Hepatocyte (in vitro differentiated cells): ENCODE results near the gene LEF1. TPM values are rescaled to one million over a fixed set of nuclear protein-coding genes. Genes with fewer than 3 reads are reported as not detected.

Experiments used
- DNase-seq: peaks from one replicate; pipeline ENCODE4 v3.0.0-alpha.2; 2016; ENCODE audit warnings: low spot score
- H2AFZ ChIP-seq: fragments of 200-600 bp; sonication (generic); 2 replicates; pipeline ENCODE4 v1.6.0; 2016; ENCODE audit warnings: antibody characterized with exemption, mild to moderate bottlenecking
- H3K27ac ChIP-seq: fragments of 200-600 bp; sonication (generic); 2 replicates; pipeline ENCODE4 v1.5.1; 2016; ENCODE audit warnings: mild to moderate bottlenecking
- H3K27me3 ChIP-seq: fragments of 200-600 bp; sonication (generic); 2 replicates; pipeline ENCODE4 v1.6.1; 2016
- H3K36me3 ChIP-seq: fragments of 200-600 bp; sonication (generic); replicated peaks from 2 replicates; pipeline ENCODE4 v1.5.1; 2016; ENCODE audit warnings: low read depth; ENCODE audit not compliant: insufficient read depth
- H3K4me1 ChIP-seq: fragments of 200-600 bp; sonication (generic); 2 replicates; pipeline ENCODE4 v1.5.1; 2016; ENCODE audit warnings: mild to moderate bottlenecking, moderate library complexity; ENCODE audit not compliant: insufficient read depth
- H3K4me2 ChIP-seq: fragments of 200-600 bp; sonication (generic); 2 replicates; pipeline ENCODE4 v1.6.0; 2016
- H3K4me3 ChIP-seq: fragments of 200-600 bp; sonication (generic); 2 replicates; pipeline ENCODE4 v1.5.1; 2016; ENCODE audit warnings: mild to moderate bottlenecking
- H3K79me2 ChIP-seq: fragments of 200-600 bp; sonication (generic); 2 replicates; pipeline ENCODE4 v1.6.0; 2017; ENCODE audit warnings: mild to moderate bottlenecking
- H3K9me2 ChIP-seq: fragments of 200-600 bp; sonication (generic); replicated peaks from 2 replicates; pipeline ENCODE4 v1.6.0; 2017; ENCODE audit warnings: mild to moderate bottlenecking; ENCODE audit not compliant: insufficient read depth
- H3K9me3 ChIP-seq: fragments of 200-600 bp; sonication (generic); 2 replicates; pipeline ENCODE4 v1.5.1; 2016; ENCODE audit warnings: low read depth, mild to moderate bottlenecking
- H4K20me1 ChIP-seq: fragments of 200-600 bp; sonication (generic); 2 replicates; pipeline ENCODE4 v1.6.0; 2016; ENCODE audit warnings: mild to moderate bottlenecking; ENCODE audit not compliant: insufficient read depth, poor library complexity, severe bottlenecking
- EZH2 ChIP-seq: fragments of 200-600 bp; sonication (generic); IDR thresholded peaks from 2 replicates; pipeline ENCODE4 v1.6.1; 2016; ENCODE audit warnings: antibody characterized with exemption, mild to moderate bottlenecking, borderline replicate concordance
- EZH2phosphoT487 ChIP-seq: fragments of 200-600 bp; sonication (generic); IDR thresholded peaks from one replicate; pipeline ENCODE4 v1.6.1; 2018; ENCODE audit warnings: antibody characterized with exemption, mild to moderate bottlenecking, low read depth, moderate library complexity; ENCODE audit not compliant: unreplicated experiment, severe bottlenecking
- WGBS: methylation state at CpG from one replicate; pipeline ENCODE4 v1.1.6; 2016; ENCODE audit warnings: low lambda C conversion rate; ENCODE audit errors: missing lambda C conversion rate; 5-methylcytosine and 5-hydroxymethylcytosine counted together
- polyA plus RNA-seq: library from polyadenylated mRNA; unstranded; fragments of >200 nt; fragmentation: Nextera tagmentation; extraction: Ambion mirVana; gene quantifications from 2 replicates; pipeline ENCODE4 v1.2.1, GENCODE V29; 2016
- total RNA-seq: library from RNA; depleted of rRNA; stranded (reverse); fragments of >200 nt; gene quantifications from 2 replicates; pipeline ENCODE4 v1.2.3, GENCODE V29; 2014
- TF ChIP-seq, protein P1 (sequence below): fragments of 200-600 bp; sonication (generic); IDR thresholded peaks from 2 replicates; pipeline ENCODE4 v1.5.1; 2016; ENCODE audit warnings: antibody characterized with exemption, mild to moderate bottlenecking; ENCODE audit not compliant: poor library complexity

LEF1 gene
- total and polyA plus RNA-seq, 2 experiments from 2014 or later = 8.6 to 10.4 TPM

DNA sequence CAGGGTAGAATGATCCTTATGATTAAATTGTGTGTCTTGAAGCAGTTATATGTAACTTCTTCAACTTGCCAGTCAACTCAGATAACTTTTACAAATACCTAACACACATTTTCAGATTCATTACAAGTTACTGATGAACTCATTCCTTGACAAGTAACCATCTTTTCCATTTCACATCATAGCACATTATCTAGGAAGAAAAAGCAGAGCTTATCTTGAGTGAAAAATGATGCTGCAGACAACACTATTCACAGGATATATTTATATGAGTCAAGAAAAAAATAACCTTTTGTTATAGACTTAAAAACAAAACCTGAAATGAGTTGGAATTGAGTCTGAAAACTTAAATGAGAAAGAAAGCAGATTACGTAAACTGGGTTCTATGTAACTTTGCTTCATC, 68.9 kb downstream of the LEF1 start:
- H3K4me1 ChIP-seq = no peaks in the 10 kb centered on the region
- WGBS = 100% methylated on average over 1 of the region's 1 CpG
- H3K9me2 ChIP-seq = no peaks in the 10 kb centered on the region
- DNase-seq = no peak
- no peaks in the 10 kb centered on the region for H3K9me3 ChIP-seq
- no peak overlapping the region for H3K4me2 ChIP-seq
- no peaks in the 10 kb centered on the region for H4K20me1 ChIP-seq
- H3K27me3 ChIP-seq = no peaks in the 10 kb centered on the region
- no peaks in the 10 kb centered on the region for H3K79me2 ChIP-seq
- no peak overlapping the region for H3K27ac ChIP-seq
- no peak overlapping the region for H2AFZ ChIP-seq
- H3K36me3 ChIP-seq = no peaks in the 10 kb centered on the region
- no peak overlapping the region for H3K4me3 ChIP-seq
- TF ChIP-seq EZH2phosphoT487 (no peak), EZH2 (no peak)
- TF ChIP-seq, protein P1, sequence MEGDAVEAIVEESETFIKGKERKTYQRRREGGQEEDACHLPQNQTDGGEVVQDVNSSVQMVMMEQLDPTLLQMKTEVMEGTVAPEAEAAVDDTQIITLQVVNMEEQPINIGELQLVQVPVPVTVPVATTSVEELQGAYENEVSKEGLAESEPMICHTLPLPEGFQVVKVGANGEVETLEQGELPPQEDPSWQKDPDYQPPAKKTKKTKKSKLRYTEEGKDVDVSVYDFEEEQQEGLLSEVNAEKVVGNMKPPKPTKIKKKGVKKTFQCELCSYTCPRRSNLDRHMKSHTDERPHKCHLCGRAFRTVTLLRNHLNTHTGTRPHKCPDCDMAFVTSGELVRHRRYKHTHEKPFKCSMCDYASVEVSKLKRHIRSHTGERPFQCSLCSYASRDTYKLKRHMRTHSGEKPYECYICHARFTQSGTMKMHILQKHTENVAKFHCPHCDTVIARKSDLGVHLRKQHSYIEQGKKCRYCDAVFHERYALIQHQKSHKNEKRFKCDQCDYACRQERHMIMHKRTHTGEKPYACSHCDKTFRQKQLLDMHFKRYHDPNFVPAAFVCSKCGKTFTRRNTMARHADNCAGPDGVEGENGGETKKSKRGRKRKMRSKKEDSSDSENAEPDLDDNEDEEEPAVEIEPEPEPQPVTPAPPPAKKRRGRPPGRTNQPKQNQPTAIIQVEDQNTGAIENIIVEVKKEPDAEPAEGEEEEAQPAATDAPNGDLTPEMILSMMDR = no peak

DNA sequence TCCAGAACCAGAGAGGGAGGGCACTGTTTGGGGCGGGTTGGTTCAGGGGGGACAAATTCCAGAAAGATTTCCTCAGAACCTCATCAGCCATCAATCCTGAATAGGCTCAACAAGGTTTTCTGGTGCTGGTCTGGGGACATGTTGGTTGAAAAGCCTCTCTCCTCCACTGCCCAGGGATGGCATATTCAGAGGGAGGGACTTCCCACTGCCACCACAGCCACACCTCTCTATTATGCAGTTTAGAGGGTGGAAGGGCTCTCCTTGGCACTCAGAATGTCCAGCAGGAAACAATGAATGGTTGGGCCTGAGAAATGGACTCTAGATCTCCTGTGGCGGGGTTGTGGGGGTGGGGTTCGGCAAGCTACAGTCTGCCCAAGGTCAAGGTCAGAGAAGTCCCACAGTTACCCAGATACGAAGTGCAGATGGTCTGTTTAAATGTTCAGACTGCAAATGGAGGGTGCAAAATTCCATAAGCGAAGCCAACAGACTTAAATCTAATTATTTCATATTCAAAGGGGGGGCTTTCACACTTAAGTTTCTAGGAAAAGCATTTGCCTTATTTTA, 70.7 kb downstream of the LEF1 start:
- 90% methylated on average over 5 of the region's 5 CpGs for WGBS
- Histone ChIP-seq H3K36me3 (no peaks in the 10 kb centered on the region), H3K27ac (no peak overlapping the region), H3K4me2 (no peak overlapping the region), H3K9me2 (no peaks in the 10 kb centered on the region), H3K4me1 (no peaks in the 10 kb centered on the region), H3K4me3 (no peak overlapping the region), H2AFZ (no peak overlapping the region), H3K79me2 (no peaks in the 10 kb centered on the region), H3K27me3 (no peaks in the 10 kb centered on the region), H3K9me3 (no peaks in the 10 kb centered on the region), H4K20me1 (no peaks in the 10 kb centered on the region)
- no peak for DNase-seq
- TF ChIP-seq EZH2 = no peak
- TF ChIP-seq EZH2phosphoT487 = no peak
- TF ChIP-seq, protein P1 = no peak

DNA sequence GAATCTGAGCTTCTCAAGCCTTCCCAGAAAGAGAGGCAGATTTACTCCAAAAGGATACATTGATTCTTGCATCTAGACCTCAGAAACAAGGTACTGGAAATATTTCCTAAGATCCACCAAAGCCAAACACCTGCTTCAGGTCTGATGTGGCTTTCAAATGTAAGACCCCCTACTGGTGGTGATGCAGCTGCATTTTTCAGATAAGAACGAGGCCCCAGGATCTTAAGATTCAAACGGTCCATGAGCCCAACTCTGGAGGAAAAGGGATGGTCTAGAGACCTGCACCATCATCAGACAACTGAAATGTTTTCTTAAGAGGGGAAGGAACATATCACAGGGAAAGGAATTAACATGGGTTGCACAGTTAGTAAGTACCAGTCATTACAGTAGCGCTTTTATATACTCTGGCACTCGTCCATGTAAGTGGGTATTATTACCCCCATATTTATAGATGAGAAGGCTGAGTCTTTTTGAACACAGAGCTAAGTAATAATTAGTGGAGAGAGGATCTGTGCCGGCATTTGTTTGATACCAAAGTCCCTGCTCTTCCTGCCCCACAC, 73.7 kb downstream of the LEF1 start:
- Histone ChIP-seq H3K9me2 (no peaks in the 10 kb centered on the region), H3K4me2 (no peak overlapping the region), H2AFZ (no peak overlapping the region), H3K79me2 (no peaks in the 10 kb centered on the region), H3K36me3 (no peaks in the 10 kb centered on the region), H3K4me1 (no peaks in the 10 kb centered on the region), H4K20me1 (no peaks in the 10 kb centered on the region), H3K9me3 (no peaks in the 10 kb centered on the region), H3K4me3 (no peak overlapping the region), H3K27me3 (no peaks in the 10 kb centered on the region), H3K27ac (no peak overlapping the region)
- WGBS = 73% methylated on average over 5 of the region's 5 CpGs
- no peak for DNase-seq
- no peak for TF ChIP-seq EZH2phosphoT487
- TF ChIP-seq, protein P1 = no peak
- no peak for TF ChIP-seq EZH2
